Activated naive CD4-positive, alpha-beta T cell treated with Interleukin-2 at 50 U/mL for 16 hours (primary cell): ENCODE data around the gene RSRC2.
"Not testable (repeated sequence)": the region's sequence is repeated elsewhere in the genome, so short reads cannot be mapped to it uniquely, and the experiment has no call there.

ENCODE experiments used
- DNase-seq: peaks from one replicate; pipeline ENCODE4 v3.0.0-alpha.2; 2020

The RSRC2 gene

DNA sequence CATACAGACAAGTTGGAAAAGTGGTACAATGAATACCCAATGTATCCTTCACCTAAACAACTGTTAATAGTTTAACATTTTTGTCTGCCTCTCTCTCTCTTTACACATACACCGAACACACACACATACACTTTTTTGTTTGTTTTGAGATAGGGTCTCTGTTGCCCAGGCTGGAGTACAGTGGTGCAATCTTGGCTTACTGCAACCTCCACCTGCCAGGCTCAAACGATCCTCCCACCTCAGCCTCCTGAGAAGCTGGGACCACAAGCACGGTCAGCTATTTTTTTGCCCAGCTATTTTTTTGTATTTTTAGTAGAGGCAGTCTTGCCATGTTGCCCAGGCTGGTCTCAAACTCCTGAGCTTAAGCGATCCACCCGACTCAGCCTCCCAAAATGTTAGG, 42.8 kb downstream of the RSRC2 start:
- no peak for DNase-seq

GRCh38 chr12:122481861-122482260, 44.9 kb downstream of the RSRC2 start:
- no peak for DNase-seq

DNA sequence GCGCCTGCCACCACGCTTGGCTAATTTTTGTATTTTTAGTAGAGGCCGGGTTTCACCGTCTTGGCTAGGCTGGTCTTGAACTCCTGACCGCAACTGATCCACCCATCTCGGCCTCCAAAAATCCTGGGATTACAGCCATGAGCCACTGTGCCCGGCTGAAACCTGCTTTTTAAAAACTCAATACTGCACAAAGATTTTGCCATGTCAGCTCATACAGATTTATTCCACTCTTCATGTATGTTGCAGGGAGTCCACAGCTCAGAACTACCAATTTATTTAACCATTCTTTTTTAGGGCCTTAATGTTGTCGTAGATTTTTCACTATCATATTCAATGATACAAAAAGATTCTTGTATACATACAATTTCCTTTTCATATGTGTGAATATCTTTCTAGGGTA, 46.0 kb downstream of the RSRC2 start:
- DNase-seq: no peak

DNA sequence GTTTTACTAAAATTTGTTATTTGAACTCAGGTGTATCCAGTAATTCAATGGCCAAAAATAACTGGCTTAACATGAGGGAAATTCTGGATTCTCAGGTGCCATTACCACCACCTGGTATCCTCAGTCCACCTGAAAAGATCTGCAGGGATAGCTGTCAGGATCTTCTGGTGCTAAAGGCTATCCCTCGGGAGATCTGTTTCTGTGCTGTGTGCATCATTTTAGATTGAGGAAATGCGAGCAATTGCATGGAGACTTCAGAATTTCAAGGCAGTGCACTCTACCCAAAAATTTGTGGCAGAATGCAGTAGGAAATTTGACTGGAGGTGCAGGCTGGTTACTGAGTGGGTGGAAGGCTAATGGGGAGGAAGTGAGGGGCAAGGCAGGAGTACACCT, 52.4 kb downstream of the RSRC2 start:
- DNase-seq: no peak

- peak; percentile 47 for DNase-seq
These were observed 53.0 kb downstream of the RSRC2 start for GRCh38 chr12:122473543-122474323.

GRCh38 chr12:122471324-122472226, 55.2 kb downstream of the RSRC2 start:
- peak; percentile 11 for DNase-seq

- DNase-seq: not testable (repeated sequence)
These were observed 56.2 kb downstream of the RSRC2 start for GRCh38 chr12:122470576-122470975.

DNA sequence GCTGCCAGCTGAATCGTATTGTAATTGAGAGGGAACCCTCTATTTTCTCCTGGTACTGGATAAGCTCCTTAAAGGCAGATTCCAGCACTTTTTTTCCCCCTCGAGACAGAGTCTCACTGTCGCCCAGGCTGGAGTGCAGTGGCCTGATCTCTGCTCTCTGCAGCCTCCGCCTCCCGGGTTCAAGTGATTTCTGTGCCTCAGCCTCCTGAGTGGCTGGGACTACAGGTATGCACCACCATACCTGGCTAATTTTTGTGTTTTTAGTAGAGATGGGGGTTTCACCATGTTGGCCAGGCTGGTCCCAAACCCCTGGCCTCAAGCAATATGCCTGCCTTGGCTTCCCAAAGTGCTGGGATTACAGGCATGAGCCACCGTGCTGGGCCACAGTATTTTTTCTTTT, 56.9 kb downstream of the RSRC2 start:
- not testable (repeated sequence) for DNase-seq

DNA sequence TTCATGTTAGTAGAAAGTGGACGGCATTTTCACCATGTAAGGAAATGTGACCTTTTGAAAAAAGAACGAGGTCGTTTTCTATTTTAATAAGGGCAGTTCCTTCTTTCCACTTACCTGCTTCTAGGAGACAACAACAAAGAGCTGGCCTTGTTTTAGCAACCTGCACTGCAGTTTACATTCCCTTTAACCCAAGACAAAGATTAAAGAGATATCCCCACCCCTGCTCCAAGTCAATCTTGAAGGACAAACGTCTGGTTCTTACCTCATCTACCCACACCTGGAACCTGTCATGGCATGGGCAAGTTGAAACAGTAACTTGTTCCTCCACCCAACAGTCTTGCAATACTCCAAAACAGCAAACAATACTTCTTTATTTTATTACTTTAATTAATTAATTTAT, 58.8 kb downstream of the RSRC2 start:
- DNase-seq: no peak

- DNase-seq: not testable (repeated sequence)
These were observed 62.3 kb downstream of the RSRC2 start for GRCh38 chr12:122464317-122465042.

GRCh38 chr12:122460641-122461040, 66.1 kb downstream of the RSRC2 start:
- no peak for DNase-seq

DNA sequence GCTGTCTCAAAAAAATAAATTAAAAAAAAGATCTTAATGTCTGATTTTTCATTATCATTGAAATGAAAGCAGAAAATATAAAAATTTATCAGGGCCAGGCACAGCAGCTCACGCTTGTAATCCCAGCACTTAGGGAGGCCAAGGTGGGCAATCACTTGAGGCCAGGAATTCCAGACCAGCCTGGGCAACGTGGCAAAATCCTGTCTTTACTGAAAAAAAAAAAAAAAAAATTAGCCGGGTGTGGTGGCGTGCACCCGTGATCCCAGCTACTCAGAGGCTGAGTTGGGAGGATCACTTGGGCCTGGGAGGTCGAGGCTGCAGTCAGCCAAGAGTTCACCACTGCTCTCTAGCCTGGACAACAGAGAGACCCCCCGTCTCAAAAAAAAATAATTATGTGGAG, 66.7 kb downstream of the RSRC2 start:
- DNase-seq: no peak

GRCh38 chr12:122459211-122459610, 67.5 kb downstream of the RSRC2 start:
- no peak for DNase-seq

GRCh38 chr12:122458105-122459035, 68.4 kb downstream of the RSRC2 start:
- no peak for DNase-seq

GRCh38 chr12:122457627-122458026, 69.1 kb downstream of the RSRC2 start:
- no peak for DNase-seq

GRCh38 chr12:122454739-122455138, 72.0 kb downstream of the RSRC2 start:
- no peak for DNase-seq

DNA sequence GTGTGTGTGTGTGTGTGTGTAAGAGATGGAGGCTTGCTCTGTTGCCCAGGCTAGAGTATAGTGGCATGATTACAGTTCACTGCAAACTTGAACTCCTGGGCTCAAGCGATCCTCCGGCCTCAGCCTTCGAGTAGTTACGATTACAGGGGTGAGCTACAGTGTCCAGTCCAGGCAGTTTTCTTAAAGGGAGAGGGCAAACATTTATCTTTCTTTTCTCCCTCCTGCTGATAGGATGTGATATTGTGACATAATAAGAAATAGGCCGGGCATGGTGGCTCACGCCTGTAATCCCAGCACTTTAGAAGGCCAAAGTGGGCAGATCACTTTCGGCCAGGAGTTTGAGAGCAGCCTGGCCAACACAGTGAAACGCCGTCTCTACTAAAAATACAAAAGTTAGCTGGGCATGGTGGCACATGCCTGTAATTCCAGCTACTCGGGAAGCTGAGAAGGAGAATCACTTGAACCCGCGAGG, 72.5 kb downstream of the RSRC2 start:
- no peak for DNase-seq
